Breast epithelium (tissue), 4 donors: Measurements from ENCODE around the gene ASIC5. TPM values are rescaled to one million over a fixed set of nuclear protein-coding genes. Genes with fewer than 3 reads are reported as not detected.
"Not testable (repeated sequence)": the region's sequence is repeated elsewhere in the genome, so short reads cannot be mapped to it uniquely, and the experiment has no call there.

Experiments used
- DNase-seq, 2 donors: peaks; one replicate each; pipeline ENCODE4 v3.0.0-alpha.2; 2019; ENCODE audit warnings: low spot score in 2 of 2
- H3K27ac ChIP-seq, 2 donors: fragments of 200-600 bp; sonication (generic) in 1 of 2; one replicate each; pipeline ENCODE4 v1.5.1; 2016 to 2019; ENCODE audit warnings: mild to moderate bottlenecking in 1 of 2
- H3K27me3 ChIP-seq, 2 donors: fragments of 200-600 bp; sonication (generic) in 1 of 2; one replicate each; pipeline versions ENCODE4 v1.5.1 to v1.6.0; 2017 to 2019; ENCODE audit warnings: control low read depth in 1 of 2, mild to moderate bottlenecking in 1 of 2
- H3K36me3 ChIP-seq: fragments of 200-600 bp; one replicate; pipeline ENCODE4 v1.5.1; 2019
- H3K4me1 ChIP-seq, 2 donors: fragments of 200-600 bp; sonication (generic); one replicate each; pipeline ENCODE4 v1.5.1; 2016 to 2019; ENCODE audit warnings: control low read depth in 1 of 2
- H3K4me3 ChIP-seq, 3 donors: fragments of 200-600 bp; sonication (generic); 1 replicate in 2 of 3; 2 replicates in 1 of 3; pipeline ENCODE4 v1.5.1; 2016 to 2019; ENCODE audit warnings: mild to moderate bottlenecking in 3 of 3, moderate library complexity in 2 of 3
- H3K9me3 ChIP-seq, 2 donors: fragments of 200-600 bp; sonication (generic) in 1 of 2; one replicate each; pipeline ENCODE4 v1.5.1; 2016 to 2019; ENCODE audit warnings: control low read depth in 1 of 2
- POLR2A ChIP-seq: fragments of 450-650 bp; IDR thresholded peaks from one replicate; pipeline ENCODE4 v1.6.1; 2016; ENCODE audit warnings: antibody characterized with exemption, mild to moderate bottlenecking, moderate library complexity
- POLR2AphosphoS5 ChIP-seq, 3 donors: sonication (generic); formaldehyde crosslinking; IDR thresholded peaks; one replicate each; pipeline ENCODE4 v1.6.1; 2017; ENCODE audit warnings: antibody characterized with exemption in 3 of 3
- intact Hi-C: fragments of 100-400 bp; cut with DNase I; formaldehyde crosslinking; loops from one replicate; pipeline ENCODE4 v1.15.1; 2023; ENCODE audit warnings: low total_unique reads
- total RNA-seq, 3 donors: library from RNA; depleted of rRNA; stranded (reverse); fragments of >200 nt; gene quantifications; one replicate each; pipeline ENCODE4 v1.1.0, GENCODE V29; 2016
- TF ChIP-seq, protein P1 (sequence below), 3 donors: fragments of 450-650 bp; IDR thresholded peaks; one replicate each; pipeline ENCODE4 v1.5.1; 2016 to 2017; ENCODE audit warnings: antibody characterized with exemption in 3 of 3, mild to moderate bottlenecking in 3 of 3, moderate library complexity in 3 of 3

Gene ASIC5
- total RNA-seq, 3 donors from 2014 or later, result not detected

GRCh38 chr4:155799116-155799793 lies 66.8 kb downstream of the ASIC5 start:
- TF ChIP-seq POLR2A (no peak), POLR2AphosphoS5 (IDR thresholded peaks at IDR 0.05) (no peak)
- TF ChIP-seq, protein P1, sequence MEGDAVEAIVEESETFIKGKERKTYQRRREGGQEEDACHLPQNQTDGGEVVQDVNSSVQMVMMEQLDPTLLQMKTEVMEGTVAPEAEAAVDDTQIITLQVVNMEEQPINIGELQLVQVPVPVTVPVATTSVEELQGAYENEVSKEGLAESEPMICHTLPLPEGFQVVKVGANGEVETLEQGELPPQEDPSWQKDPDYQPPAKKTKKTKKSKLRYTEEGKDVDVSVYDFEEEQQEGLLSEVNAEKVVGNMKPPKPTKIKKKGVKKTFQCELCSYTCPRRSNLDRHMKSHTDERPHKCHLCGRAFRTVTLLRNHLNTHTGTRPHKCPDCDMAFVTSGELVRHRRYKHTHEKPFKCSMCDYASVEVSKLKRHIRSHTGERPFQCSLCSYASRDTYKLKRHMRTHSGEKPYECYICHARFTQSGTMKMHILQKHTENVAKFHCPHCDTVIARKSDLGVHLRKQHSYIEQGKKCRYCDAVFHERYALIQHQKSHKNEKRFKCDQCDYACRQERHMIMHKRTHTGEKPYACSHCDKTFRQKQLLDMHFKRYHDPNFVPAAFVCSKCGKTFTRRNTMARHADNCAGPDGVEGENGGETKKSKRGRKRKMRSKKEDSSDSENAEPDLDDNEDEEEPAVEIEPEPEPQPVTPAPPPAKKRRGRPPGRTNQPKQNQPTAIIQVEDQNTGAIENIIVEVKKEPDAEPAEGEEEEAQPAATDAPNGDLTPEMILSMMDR (IDR thresholded peaks at IDR 0.05), result no peak
- no peaks in the 10 kb centered on the region for H3K9me3 ChIP-seq
- H3K36me3 ChIP-seq, result no peaks in the 10 kb centered on the region
- no peak overlapping the region for H3K27ac ChIP-seq
- H3K4me3 ChIP-seq, result no peak overlapping the region
- no peak for DNase-seq
- intact Hi-C loops, result loop anchor here (5.0 to 10.0 kb wide), 2 partner anchors 354 to 1518 kb away; no protein-coding TSS in a partner anchor
- no peaks in the 10 kb centered on the region for H3K27me3 ChIP-seq
- no peaks in the 10 kb centered on the region for H3K4me1 ChIP-seq

DNA sequence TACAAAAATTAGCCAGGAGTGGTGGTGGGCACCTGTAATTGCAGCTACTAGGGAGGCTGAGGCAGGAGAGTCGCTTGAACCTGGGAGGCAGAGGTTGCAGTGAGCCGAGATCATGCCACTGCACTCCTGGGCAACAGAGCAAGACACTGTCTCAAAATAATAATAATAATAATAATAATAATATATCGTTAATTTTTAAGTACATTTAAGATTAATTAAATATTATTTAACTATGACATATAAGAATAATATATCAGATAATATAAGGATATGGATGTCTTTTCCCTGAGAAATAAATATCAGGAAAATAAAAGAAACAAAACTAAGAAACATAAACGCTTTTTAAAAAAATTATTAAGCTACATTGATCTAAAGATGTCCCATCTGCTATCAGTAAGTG lies 68.5 kb downstream of the ASIC5 start:
- H3K36me3 ChIP-seq, H3K27ac ChIP-seq, H3K4me3 ChIP-seq, H3K27me3 ChIP-seq, DNase-seq, H3K4me1 ChIP-seq, H3K9me3 ChIP-seq: not testable (repeated sequence)
- intact Hi-C loops, result loop anchor here (5.0 to 10.0 kb wide), 2 partner anchors 353 to 1520 kb away; no protein-coding TSS in a partner anchor

- H3K27me3 ChIP-seq, result no peaks in the 10 kb centered on the region
- DNase-seq, result no peak
- no peak overlapping the region for H3K27ac ChIP-seq
- H3K36me3 ChIP-seq, result no peaks in the 10 kb centered on the region
- intact Hi-C loops, result loop anchor here (5.0 to 10.0 kb wide), 2 partner anchors 351 to 1521 kb away; no protein-coding TSS in a partner anchor
- H3K4me1 ChIP-seq, result no peaks in the 10 kb centered on the region
- no peak for TF ChIP-seq POLR2A
- H3K9me3 ChIP-seq, result no peaks in the 10 kb centered on the region
- no peak overlapping the region for H3K4me3 ChIP-seq
Observed at GRCh38 chr4:155795991-155796390, 70.1 kb downstream of the ASIC5 start.

- H3K4me1 ChIP-seq, result no peaks in the 10 kb centered on the region
- TF ChIP-seq, protein P1 (IDR thresholded peaks at IDR 0.05), result no peak
- TF ChIP-seq POLR2AphosphoS5 (IDR thresholded peaks at IDR 0.05), result no peak
- TF ChIP-seq POLR2A, result no peak
- H3K27ac ChIP-seq, result no peak overlapping the region
- H3K27me3 ChIP-seq, result no peaks in the 10 kb centered on the region
- H3K4me3 ChIP-seq, result no peak overlapping the region
- H3K36me3 ChIP-seq, result no peaks in the 10 kb centered on the region
- no peaks in the 10 kb centered on the region for H3K9me3 ChIP-seq
- intact Hi-C loops, result loop anchor here (5.0 to 10.0 kb wide), 2 partner anchors 350 to 1523 kb away; no protein-coding TSS in a partner anchor
- no peak for DNase-seq
Observed at GRCh38 chr4:155794589-155795236, 71.4 kb downstream of the ASIC5 start.

DNA sequence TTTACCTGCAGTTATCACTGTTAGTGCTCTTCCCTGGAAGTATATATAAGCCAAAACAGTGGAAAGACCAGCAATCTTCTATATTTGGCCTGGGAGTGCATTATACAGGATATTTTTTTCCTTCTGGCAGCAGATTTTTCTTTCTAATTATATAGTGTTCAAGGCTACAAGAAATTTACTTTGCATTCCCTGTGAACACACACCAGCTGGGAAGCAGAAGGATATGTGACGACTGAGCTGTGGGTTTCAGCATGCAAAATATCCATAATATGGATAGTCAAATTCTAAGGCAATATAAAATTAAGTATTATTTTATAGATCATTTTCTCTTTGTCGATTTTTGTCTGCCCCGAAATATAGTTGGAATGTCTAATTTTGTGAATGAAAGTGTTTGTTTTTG lies 76.1 kb downstream of the ASIC5 start:
- Histone ChIP-seq H3K36me3 (no peaks in the 10 kb centered on the region), H3K27me3 (no peaks in the 10 kb centered on the region), H3K4me3 (no peak overlapping the region), H3K27ac (no peak overlapping the region), H3K4me1 (no peaks in the 10 kb centered on the region), H3K9me3 (no peaks in the 10 kb centered on the region)
- intact Hi-C loops, result loop anchor here (10.0 kb wide), 1 partner anchor 345 kb away; no protein-coding TSS in a partner anchor
- TF ChIP-seq POLR2A (no peak), POLR2AphosphoS5 (IDR thresholded peaks at IDR 0.05) (no peak)
- TF ChIP-seq, protein P1 (IDR thresholded peaks at IDR 0.05), result no peak
- no peak for DNase-seq

DNA sequence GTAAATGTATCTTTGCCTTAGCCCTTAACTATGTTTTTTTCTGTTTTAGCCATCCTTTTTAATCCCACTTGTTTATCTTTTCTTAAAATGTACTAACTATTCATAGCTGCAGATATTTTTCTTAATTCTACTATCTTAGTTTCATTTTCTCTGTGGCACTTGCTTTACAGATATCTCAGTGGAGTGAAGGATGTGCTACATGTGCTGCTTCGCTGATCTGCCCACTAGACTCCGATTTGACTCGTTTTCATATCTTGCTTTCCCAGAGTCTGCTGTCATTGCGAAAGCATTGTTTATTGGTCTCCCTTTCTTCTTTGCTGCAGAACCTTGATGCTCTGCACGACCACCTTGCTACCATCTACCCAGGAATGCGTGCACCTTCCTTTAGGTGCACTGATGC lies 76.7 kb downstream of the ASIC5 start:
- Histone ChIP-seq H3K36me3 (no peaks in the 10 kb centered on the region), H3K4me3 (no peak overlapping the region), H3K27ac (no peak overlapping the region), H3K4me1 (no peaks in the 10 kb centered on the region), H3K9me3 (no peaks in the 10 kb centered on the region), H3K27me3 (no peaks in the 10 kb centered on the region)
- intact Hi-C loops, result no loop called here
- TF ChIP-seq POLR2A (no peak), POLR2AphosphoS5 (IDR thresholded peaks at IDR 0.05) (no peak)
- TF ChIP-seq, protein P1 (IDR thresholded peaks at IDR 0.05), result no peak
- DNase-seq, result no peak
